GM18499 (cell line): ENCODE measurements around the gene HAO1.
"Not testable (repeated sequence)": the region's sequence is repeated elsewhere in the genome, so short reads cannot be mapped to it uniquely, and the experiment has no call there.

Experiments used
- ATAC-seq: cut with Tn5 transposase; IDR thresholded peaks from one replicate; pipeline ENCODE4 v1.9.1; 2021; ENCODE audit warnings: moderate number of reproducible peaks; ENCODE audit not compliant: insufficient read depth, unreplicated experiment

The HAO1 gene

DNA sequence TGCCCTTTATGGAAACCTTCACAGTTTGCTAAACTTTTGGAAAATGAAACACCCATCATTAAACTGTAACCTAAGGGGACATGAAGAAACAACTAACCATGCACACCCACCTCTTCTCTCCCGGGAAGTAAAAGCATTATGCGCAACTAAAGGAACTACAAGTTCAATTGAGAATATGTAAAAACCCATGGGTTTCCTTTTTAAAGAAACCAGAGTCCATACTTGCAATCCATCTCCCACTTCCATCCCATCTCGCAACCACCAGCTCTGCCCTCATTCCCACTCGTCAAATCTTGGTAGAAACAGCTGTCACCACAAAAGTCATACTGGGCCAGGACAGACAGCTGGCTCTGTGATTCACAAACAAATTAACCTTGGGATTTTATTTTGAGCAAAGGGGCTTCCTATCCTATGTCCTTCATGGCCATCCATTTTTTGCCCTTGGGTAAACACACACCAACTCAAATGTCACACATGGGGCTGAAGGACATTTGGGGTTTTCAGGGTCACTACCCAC lies 81.5 kb downstream of the HAO1 start:
- ATAC-seq = no peak

DNA sequence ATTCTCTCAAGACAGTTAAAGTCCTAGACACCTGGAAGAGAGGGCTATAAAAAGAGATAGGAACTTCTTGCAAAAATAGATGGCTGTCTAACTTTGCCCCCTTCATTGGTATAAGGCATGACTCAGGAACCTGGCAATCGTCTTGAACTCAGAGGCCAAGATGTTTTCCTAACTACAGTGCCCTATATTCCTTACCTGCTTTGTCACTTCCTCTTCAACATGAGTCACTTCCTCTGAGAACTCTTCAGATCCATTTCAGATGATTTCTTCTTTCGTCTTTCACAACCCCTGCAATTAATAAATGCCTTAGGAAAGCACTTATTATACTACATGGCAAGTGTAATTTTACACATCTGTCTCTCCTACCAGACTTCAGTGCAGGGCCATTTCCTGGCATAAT lies 83.5 kb downstream of the HAO1 start:
- ATAC-seq = no peak

DNA sequence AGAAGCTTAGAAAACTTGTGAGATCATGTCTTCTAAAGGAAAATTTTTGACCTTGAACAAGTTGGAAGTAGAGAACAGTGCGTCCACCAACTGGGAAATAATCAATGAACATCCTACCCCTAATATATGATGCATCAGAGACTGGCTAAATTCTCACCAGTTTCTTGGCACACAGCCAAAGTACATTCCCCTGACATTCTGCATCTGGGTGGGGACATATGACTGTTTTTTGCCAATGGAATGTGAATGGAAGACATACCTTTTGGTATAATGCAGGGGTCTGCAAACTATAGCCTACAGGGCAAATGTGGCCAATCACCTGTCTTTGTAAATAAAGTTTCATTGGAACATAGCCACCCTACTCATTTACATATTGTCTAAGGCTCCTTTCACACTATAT lies 84.7 kb downstream of the HAO1 start:
- ATAC-seq = no peak

DNA sequence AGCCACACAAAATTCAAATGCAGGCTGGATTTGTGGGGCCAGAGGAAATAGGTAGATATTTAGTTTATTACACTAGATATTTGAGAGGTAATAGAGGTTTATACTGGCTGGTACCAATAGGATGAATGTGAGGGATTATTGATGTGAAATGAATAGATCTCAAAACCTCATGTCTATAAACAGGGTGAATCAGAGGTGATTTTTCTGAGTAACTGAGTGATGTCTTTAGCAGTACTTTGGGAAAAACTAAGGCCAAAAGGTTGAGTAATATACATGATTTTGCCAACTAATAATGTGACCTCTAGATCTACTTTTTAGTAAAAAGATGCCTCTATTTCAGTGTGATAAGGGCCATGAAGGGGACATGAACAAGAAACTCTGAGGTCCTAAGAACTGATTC lies 86.8 kb downstream of the HAO1 start:
- no peak for ATAC-seq

DNA sequence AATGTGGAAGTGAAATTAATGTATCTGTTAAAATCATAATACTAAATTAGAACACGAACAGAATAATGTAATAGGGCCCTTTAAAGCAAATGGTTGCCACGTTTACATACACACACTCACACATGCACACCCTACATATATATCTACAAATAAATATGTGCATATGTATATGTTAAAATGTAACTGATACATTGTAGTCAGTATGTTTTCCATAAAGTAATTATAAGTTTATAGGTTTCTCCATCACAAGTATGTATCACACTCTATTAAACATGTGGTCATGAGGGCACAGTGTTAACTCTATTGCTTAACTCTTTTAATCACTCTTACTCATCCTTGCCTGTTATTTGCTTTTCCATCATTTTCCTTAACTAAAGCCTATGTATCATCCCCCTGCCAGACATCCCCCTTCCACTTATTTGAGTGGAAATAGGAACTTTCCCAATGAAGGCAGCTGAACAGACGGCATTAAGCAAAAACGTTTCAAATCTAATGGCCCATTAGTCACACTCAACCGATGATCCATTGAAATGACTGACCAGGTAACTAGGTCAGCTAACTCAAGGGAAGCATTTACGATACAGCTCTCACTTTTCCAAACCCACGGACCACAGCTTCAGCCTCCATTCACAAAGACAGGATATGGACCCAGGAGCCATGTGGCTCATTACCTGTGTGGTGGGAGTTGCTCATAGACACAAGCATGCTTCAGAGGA lies 89.3 kb downstream of the HAO1 start:
- no peak for ATAC-seq

DNA sequence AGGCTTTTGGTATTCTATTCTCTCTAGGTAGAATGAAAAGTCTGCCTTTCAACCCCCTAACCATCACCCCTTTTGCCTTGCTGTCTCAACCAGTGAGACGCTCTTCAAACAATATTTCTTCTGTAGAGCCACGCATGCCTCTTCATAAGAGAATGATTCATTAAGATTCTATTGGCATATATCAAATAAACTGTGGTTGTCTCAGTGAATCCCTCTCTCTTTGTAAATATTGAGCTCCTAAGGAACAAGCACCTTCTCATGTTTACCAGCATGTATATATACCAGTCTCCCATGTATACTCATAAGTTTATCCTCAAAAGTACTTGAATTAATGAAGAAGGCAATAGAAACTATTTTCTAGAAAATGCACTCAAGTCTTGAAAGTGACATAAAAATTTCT lies 90.6 kb downstream of the HAO1 start:
- ATAC-seq = no peak

DNA sequence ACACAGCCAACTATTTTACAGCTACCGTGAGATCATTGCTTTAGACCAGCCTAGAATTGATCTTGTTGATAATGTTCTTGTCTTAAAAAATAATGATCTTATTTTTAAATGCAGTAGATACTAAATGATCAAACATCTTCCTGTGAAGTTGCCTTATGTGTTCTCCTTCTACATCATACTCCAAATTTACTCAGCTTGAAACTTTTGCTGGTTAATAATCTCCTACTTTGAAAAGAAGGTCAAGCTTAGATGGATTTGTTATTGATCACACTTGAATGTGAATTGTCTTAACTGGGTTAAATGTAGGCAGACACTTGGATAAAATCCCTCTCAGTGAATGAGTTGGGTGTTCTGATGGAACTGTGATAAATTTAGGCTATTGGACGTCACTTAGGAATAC lies 91.9 kb downstream of the HAO1 start:
- ATAC-seq = no peak

DNA sequence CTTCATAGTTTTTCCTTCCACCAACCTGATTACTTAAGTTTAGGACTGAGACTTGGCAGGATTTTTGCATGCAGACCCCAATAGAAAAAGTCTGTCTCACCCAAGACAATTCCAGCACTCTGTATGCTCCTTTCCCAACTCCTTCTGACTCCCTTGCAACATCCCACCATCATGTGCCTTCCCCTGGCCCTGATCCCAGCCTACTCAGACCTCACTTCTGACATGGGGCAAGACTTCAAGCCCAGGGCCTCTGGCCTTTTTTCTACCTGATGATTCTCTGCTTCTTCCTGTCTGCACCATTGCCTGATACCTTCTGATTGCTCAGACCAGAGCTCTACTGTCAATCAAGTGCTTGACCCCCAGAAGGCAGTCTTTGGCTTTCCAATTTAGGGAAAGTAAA lies 96.6 kb downstream of the HAO1 start:
- no peak for ATAC-seq

DNA sequence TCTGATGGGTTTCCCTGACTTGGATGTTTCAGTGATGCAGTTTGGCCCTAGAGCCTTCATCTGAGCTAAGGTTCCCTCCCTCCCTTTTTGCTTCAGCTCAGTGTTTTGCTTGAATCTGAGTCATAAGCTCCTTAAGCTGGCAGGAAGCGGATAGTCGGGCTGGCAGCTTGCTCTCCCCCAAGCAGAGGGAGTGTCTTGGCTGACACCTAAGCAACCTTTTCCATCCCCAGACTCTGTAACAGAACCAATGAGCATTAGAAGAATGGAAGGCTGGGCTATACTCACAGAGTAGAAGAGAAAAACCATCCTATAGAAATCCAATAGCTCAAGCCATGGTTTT lies 98.3 kb downstream of the HAO1 start:
- no peak for ATAC-seq

DNA sequence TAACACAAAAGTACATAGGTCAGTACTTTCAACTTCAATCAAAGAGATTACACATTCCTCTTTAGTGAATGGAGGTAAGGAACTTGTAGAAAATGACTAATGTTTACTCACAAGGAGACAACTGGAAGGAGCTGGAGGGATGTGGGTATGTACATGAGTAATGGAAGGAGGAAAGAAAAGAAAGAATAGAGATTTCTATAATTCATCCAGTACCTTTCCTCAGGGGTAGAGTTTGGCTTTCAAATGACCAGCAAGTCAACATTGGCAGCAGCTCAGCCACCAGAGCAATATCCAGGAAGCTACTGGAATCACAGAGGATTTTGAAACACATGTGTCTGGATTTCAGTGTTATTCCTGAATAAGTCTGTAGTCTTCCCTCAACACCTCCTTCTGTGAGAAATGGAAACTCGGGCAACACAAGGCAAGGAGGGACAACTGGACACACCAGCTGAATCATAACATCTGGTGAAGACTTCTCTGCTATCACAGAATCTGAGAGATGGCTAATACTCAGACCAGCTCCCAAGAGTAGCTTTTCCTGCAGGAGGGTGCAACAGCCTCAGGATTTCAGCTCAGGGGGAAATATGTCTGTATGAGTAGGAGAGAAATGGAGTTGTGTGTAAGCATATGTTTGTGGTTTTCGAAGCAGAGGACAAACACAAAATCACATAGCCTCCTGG lies 98.8 kb downstream of the HAO1 start:
- no peak for ATAC-seq

DNA sequence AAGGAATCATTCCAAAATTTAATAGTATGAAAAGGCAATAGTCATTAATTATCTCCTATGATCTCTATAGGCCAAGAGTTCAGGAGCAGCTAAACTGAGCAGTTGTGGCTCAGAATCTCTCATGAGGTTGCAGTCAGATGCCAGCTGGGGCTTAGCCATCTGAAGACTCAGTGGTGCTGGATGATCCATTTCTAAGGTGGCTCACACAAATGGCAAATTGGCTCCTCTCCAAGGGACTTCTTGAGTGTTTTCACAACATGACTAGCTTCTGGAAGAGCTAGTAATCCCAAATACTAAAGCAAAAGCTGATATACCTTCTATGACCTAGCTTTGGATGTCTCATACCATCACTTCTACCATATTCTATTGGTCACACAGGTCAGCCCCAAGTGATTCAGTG lies 104.2 kb downstream of the HAO1 start:
- no peak for ATAC-seq

DNA sequence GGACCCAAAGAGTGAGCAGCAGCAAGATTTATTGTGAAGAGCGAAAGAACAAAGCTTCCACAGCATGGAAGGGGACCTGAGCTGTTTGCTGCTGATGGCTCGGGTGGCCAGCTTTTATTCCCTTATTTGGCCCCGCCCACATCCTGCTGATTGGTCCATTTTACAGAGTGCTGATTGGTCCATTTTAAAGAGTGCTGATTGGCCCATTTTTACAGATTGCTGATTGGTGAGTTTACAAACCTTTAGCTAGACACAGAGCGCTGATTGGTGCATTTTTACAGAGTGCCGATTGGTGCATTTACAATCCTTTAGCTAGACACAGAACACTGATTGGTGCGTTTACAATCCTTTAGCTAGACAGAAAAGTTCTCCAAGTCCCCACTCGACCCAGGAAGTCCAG lies 105.8 kb downstream of the HAO1 start:
- not testable (repeated sequence) for ATAC-seq
